Spleen (tissue), 7 donors: ENCODE results near the gene AGO3.

Experiments
- POLR2AphosphoS5 ChIP-seq, 3 donors: sonication (generic); formaldehyde crosslinking; IDR thresholded peaks; one replicate each; pipeline ENCODE4 v1.5.1; 2017; ENCODE audit warnings: antibody characterized with exemption in 3 of 3
- TF ChIP-seq, protein P1 (sequence below), 11 experiments: fragments of 200-600 bp in 7 of 11; fragments of 450-650 bp in 4 of 11; sonication (generic) in 4 of 11; IDR thresholded peaks in 8 of 11; conservative IDR thresholded peaks in 3 of 11; 1 replicate in 7 of 11; 2 replicates in 4 of 11; pipeline versions ENCODE4 v1.4.0 to v1.8.0; 2016 to 2021; ENCODE audit warnings: antibody characterized with exemption in 11 of 11, inconsistent platforms in 4 of 11, mild to moderate bottlenecking in 1 of 11
- donor health status: DM: no; HTN: no; CAD: no; lungs with moderate emphysema.
- donor health status: DM: no; HTN: no; CAD: no.
- donor health status: DM: no; HTN: no; CAD: no.

GRCh38 chr1:36092166-36092797 lies 161.4 kb downstream of the AGO3 start:
- TF ChIP-seq, protein P1, sequence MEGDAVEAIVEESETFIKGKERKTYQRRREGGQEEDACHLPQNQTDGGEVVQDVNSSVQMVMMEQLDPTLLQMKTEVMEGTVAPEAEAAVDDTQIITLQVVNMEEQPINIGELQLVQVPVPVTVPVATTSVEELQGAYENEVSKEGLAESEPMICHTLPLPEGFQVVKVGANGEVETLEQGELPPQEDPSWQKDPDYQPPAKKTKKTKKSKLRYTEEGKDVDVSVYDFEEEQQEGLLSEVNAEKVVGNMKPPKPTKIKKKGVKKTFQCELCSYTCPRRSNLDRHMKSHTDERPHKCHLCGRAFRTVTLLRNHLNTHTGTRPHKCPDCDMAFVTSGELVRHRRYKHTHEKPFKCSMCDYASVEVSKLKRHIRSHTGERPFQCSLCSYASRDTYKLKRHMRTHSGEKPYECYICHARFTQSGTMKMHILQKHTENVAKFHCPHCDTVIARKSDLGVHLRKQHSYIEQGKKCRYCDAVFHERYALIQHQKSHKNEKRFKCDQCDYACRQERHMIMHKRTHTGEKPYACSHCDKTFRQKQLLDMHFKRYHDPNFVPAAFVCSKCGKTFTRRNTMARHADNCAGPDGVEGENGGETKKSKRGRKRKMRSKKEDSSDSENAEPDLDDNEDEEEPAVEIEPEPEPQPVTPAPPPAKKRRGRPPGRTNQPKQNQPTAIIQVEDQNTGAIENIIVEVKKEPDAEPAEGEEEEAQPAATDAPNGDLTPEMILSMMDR (IDR thresholded peaks at IDR 0.05 in 8 of 11, conservative IDR thresholded peaks at IDR 0.05 in 3 of 11): no peak
- TF ChIP-seq POLR2AphosphoS5 (IDR thresholded peaks at IDR 0.05): no peak
